Measurements from ENCODE around the gene DCUN1D2.

DNA sequence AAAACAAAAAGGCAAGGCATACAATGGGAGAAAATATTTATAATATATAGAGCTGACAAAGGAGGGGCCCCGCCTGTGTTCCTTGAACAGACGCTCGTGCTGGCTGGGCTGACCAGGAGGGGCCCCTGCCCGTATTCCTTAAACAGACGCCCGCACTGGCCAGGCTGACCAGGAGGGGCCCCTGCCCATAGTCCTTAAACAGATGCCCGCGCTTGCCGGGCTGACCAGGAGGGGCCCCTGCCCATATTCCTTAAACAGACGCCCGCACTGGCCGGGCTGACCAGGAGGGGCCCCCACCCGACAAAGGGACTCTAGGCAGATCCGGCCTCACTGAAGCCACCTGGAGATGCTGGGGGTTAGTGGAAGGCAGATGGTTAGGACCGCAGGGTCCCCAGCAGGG is 46.5 kb downstream of the DCUN1D2 start:
- TF ChIP-seq POLR2A (IDR thresholded peaks at IDR 0.05) (no peak), CTCF (IDR thresholded peaks at IDR 0.05 in 8 of 11, conservative IDR thresholded peaks at IDR 0.05 in 3 of 11) (no peak), POLR2AphosphoS5 (IDR thresholded peaks at IDR 0.05) (no peak)

Measured in spleen (tissue), 7 donors.